HG03280 (cell line): ENCODE data around the gene SLC25A46.
"Not testable (repeated sequence)": the region's sequence is repeated elsewhere in the genome, so short reads cannot be mapped to it uniquely, and the experiment has no call there.

Source experiments
- ATAC-seq: cut with Tn5 transposase; IDR thresholded peaks from one replicate; pipeline ENCODE4 v1.9.1; 2021; ENCODE audit warnings: mild to moderate bottlenecking, moderate library complexity; ENCODE audit not compliant: unreplicated experiment

Gene SLC25A46

GRCh38 chr5:110754181-110754580 lies 15.4 kb downstream of the SLC25A46 start:
- no peak for ATAC-seq

GRCh38 chr5:110757118-110757729 lies 18.4 kb downstream of the SLC25A46 start:
- no peak for ATAC-seq

- no peak for ATAC-seq
Measured at GRCh38 chr5:110760158-110760557, 21.4 kb downstream of the SLC25A46 start.

GRCh38 chr5:110768138-110768860 lies 29.5 kb downstream of the SLC25A46 start:
- no peak for ATAC-seq

GRCh38 chr5:110769000-110769681 lies 30.3 kb downstream of the SLC25A46 start:
- ATAC-seq: no peak

- no peak for ATAC-seq
Measured at GRCh38 chr5:110770286-110770685, 31.5 kb downstream of the SLC25A46 start.

- no peak for ATAC-seq
Measured at GRCh38 chr5:110784901-110785300, 46.1 kb downstream of the SLC25A46 start.

GRCh38 chr5:110785356-110785755 lies 46.5 kb downstream of the SLC25A46 start:
- ATAC-seq: no peak

GRCh38 chr5:110788006-110788405 lies 49.2 kb downstream of the SLC25A46 start:
- ATAC-seq: not testable (repeated sequence)

- ATAC-seq: no peak
Measured at GRCh38 chr5:110790673-110791072, 51.9 kb downstream of the SLC25A46 start.

- no peak for ATAC-seq
Measured at GRCh38 chr5:110802998-110803397, 64.2 kb downstream of the SLC25A46 start.

- no peak for ATAC-seq
Measured at GRCh38 chr5:110803467-110804326, 64.9 kb downstream of the SLC25A46 start.

GRCh38 chr5:110807169-110807568 lies 68.4 kb downstream of the SLC25A46 start:
- ATAC-seq: no peak

- ATAC-seq: no peak
Measured at GRCh38 chr5:110809006-110809405, 70.2 kb downstream of the SLC25A46 start.
